GM21825 (cell line): Measurements from ENCODE around the gene ZBTB20.

Source experiments
- ATAC-seq: cut with Tn5 transposase; IDR thresholded peaks from one replicate; pipeline ENCODE4 v1.9.1; 2021; ENCODE audit warnings: mild to moderate bottlenecking, moderate library complexity; ENCODE audit not compliant: unreplicated experiment

Gene ZBTB20

GRCh38 chr3:114600571-114600970 is 546.5 kb downstream of the ZBTB20 start:
- no peak for ATAC-seq

DNA sequence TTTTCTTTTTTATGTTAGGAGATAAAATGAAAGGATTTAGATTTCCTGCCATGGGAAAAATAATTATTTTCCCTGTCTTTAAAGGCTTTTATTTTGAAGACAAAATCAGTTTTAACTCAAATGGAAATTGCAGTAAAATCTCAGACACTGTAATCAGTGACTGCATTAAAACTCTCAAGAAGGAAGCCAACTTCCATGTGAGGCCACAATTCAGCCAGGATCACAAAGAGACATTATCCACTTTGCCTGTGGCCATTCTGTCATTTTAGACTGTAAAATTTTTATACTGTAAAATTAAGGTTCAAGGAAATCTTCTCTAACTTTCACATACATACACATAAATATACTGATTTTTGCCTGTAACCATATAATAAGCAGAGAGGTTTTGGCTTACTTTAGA is 549.2 kb downstream of the ZBTB20 start:
- no peak for ATAC-seq

- ATAC-seq: no peak
These were observed 550.1 kb downstream of the ZBTB20 start for GRCh38 chr3:114597012-114597411.

- no peak for ATAC-seq
These were observed 550.9 kb downstream of the ZBTB20 start for GRCh38 chr3:114596147-114596546.

DNA sequence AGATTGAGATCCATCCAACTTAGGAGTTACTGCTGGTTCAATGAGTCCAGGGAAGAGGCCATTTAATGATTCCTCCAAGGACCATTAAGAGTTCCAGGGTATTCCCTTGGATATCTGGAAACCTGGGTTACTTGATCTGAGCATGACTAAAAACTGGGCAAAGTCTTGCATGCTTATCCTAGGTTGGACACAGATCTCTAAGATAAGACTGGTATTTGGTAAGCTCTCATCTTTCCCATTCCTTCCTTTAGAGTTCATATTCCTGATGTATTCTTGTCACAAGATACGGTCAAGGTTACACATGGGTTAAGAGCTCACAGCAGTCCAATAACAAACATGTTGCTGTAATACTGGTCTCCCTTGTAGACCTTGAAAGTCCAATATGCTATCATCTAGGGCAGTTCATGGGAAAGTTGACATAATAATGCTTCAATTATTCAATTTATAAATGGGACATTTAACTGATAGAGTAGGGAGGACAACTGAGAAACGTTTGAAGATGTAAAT is 551.5 kb downstream of the ZBTB20 start:
- no peak for ATAC-seq

- no peak for ATAC-seq
These were observed 556.6 kb downstream of the ZBTB20 start for GRCh38 chr3:114590309-114591047.

GRCh38 chr3:114587986-114588385 is 559.1 kb downstream of the ZBTB20 start:
- ATAC-seq: no peak

- no peak for ATAC-seq
These were observed 561.0 kb downstream of the ZBTB20 start for GRCh38 chr3:114586119-114586518.

- no peak for ATAC-seq
These were observed 561.4 kb downstream of the ZBTB20 start for GRCh38 chr3:114585687-114586086.

- no peak for ATAC-seq
These were observed 562.2 kb downstream of the ZBTB20 start for GRCh38 chr3:114584734-114585371.

GRCh38 chr3:114582929-114583328 is 564.2 kb downstream of the ZBTB20 start:
- peak; percentile 88 for ATAC-seq

DNA sequence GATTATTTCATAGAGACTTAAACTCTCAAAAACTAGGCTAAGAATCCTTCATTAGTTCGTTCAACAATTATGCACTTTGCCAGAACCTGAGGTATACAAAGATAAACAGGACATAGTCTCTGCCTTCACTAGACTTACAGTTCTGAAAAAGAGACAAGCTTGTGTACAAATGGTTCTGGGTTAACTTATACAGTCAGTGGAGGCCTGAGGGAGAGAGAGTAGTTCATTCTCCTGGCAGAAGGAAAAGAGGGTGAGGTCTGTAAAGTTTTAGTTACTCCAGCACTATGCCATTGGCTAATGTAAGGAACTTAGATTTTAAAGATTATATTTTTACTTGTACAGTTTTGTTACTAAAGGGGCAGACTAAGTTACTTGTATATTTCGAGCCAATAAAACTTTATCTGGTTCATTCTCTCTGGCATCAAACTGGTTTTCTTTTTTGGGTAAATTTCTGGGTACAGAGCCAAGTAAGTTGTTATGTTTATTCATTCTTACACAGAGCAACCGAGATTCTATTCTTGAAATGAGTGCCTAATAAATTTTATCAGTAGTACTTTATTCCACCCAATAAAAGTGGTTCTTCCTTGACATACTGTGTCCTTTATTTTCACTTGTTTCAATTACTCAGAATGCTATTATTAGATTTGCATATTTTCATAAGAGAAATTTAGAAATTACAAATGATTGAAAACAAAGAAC is 574.6 kb downstream of the ZBTB20 start:
- ATAC-seq: no peak

DNA sequence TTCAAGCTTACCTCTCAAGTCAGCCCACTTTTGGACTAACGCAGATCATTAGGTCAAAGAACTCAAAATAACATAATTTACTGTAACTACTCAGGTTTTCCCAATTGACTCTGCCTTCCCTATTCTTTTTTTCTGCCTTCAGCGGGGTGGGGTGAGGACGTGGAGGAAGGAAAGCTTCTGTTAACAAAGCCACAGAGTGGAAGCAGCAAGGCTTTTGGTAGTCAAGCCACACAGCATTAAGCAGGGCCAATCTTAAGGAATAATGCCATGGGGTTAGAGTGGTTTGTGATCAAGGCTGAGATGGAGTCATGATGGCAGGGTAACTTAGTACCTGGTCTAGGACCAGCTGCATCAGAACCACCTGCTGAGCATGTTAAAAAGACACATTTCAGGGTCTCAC is 575.7 kb downstream of the ZBTB20 start:
- no peak for ATAC-seq

DNA sequence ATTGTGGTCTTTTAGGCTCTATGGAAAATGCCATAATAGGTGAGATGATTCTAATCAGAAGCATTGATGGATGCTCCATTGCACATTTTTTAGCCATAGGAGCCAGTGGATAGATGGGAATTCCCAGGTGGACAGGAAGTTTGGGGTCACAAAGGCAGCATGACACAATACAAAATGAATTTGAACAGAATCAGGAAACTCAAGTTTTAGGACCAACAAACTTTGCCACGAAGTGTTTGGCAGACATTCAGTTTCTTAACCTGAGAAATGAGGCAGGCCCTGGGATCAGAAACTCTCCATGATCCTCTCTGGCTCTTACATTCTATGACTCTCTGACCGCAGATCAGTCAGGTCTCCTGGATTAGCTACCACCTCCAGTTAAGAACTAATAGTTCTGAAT is 577.9 kb downstream of the ZBTB20 start:
- no peak for ATAC-seq

DNA sequence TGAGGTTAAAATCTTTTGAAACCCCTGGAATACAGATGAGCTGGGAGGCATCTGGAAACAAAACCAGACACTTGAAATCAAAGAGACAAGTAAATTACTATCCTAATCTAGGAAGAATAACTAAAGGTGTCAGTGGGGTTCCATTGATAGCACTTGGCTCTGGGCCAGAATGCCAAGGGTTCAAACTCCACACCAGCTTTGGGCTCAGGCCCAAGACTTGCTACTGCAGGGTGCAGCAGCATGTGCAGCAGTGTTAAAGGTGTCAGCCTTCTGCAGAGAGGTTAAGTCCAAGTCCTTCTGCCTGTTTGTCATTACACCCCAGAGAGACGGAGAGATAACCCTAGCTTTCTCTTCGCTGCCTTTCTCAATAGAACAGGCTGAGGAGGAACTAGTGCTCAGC is 579.3 kb downstream of the ZBTB20 start:
- no peak for ATAC-seq

- ATAC-seq: no peak
These were observed 580.3 kb downstream of the ZBTB20 start for GRCh38 chr3:114566767-114567166.

DNA sequence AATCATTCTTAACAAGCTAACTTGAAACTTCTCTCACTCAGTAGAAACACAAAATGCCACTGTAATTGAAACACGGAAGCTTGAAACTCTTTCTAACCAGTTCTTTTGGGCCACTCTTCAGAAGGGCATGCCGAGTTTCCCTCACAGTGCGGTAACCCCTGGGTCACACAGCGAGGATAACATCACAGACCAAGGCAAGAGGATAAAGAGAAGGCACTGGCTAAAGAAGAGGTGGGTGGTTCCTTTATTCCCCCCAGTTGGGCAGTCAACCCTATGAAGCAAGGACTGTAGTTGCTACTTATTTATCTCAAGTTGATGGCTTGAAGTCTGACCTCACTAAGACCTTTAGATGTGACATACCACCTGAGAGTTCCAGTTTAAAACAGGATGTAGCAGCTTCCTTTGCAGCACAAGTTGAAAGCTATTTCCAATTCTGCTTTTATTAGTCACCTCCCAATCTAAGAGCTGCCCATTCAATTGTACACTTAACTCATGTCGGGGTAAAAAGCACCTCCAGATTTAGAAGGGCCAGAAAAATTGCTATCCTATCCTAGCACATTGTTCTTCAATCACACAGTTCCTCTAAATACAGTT is 580.8 kb downstream of the ZBTB20 start:
- peak; percentile 84 for ATAC-seq

- no peak for ATAC-seq
These were observed 581.9 kb downstream of the ZBTB20 start for GRCh38 chr3:114565216-114565615.

DNA sequence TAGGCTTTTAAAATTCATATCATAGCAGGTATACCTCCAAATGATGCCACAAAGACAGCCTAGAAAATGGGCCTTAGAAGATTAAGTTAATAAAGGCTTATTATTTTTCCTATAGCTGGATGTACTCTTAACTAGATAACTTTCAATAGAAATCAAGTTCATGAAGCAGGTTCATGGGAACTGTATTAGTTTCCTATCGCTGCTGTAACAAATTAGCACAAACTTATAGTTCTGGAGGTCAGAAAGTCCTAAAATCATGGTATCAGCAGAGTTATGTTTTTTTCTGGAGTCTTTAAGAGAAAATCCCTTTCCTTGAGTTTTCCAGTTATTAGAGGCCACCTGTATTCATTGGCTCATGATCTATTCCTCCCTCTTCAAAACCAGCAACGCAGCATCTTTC is 583.4 kb downstream of the ZBTB20 start:
- ATAC-seq: no peak

DNA sequence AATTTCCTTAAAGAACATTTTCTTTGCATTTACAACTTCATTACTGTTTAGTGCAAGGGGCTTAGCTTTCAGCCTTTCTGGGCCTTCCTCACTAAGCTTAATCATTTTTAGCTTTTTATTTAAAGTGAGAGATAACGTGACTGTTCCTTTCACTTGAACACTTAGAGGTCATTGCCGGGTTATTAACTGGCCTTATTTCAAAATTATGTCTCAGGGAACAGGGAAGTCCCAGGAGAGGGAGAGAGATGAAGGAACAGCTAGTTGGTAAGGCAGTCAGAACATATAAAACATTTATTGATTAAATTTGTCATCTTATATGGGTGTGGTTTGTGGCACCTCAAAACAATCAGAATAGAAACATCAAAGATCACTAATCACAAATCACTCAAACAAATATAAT is 584.5 kb downstream of the ZBTB20 start:
- ATAC-seq: no peak

DNA sequence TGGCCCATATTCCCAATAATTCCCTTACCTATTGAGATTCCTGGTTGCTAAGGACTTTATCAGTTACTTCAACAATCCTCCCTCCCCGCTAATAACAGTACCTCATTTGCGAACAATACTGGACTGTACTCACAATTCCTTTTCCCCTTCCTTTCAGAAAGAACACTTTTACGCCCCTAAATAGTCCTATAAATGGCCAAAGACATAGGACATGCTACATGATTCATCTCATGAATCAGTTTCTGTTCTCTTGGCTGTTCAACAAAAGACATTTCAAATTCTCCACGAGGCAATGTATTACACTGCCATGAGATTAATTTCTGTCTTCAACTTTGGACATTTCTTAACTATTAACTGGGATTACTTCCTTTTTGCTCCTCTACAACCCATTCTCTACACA is 588.8 kb downstream of the ZBTB20 start:
- no peak for ATAC-seq
